Smooth muscle cell (in vitro differentiated cells): ENCODE results near the gene PKIG. TPM values are rescaled to one million over a fixed set of nuclear protein-coding genes. Genes with fewer than 3 reads are reported as not detected.

Experiments
- DNase-seq: peaks from one replicate; lab custom pipeline; 2025; ENCODE audit not compliant: unreplicated experiment; lab: John Stamatoyannopoulos, UW
- H2AFZ ChIP-seq: fragments of 200-600 bp; sonication (generic); 2 replicates; pipeline ENCODE4 v1.6.0; 2016; ENCODE audit warnings: antibody characterized with exemption, low read depth, mild to moderate bottlenecking
- H3F3A ChIP-seq: fragments of 200-600 bp; sonication (generic); 2 replicates; pipeline ENCODE4 v1.6.0; 2017; ENCODE audit warnings: antibody characterized with exemption, low read depth
- H3K27ac ChIP-seq: fragments of 200-600 bp; sonication (generic); 2 replicates; pipeline ENCODE4 v1.5.1; 2016; ENCODE audit warnings: low read depth, mild to moderate bottlenecking
- H3K27me3 ChIP-seq: fragments of 200-600 bp; sonication (generic); 2 replicates; pipeline ENCODE4 v1.6.1; 2016; ENCODE audit warnings: low read depth, mild to moderate bottlenecking
- H3K36me3 ChIP-seq: fragments of 200-600 bp; sonication (generic); 2 replicates; pipeline ENCODE4 v1.5.1; 2016; ENCODE audit warnings: low read depth
- H3K4me1 ChIP-seq: fragments of 200-600 bp; sonication (generic); 2 replicates; pipeline ENCODE4 v1.5.1; 2016; ENCODE audit warnings: low read depth
- H3K4me2 ChIP-seq: fragments of 200-600 bp; sonication (generic); 2 replicates; pipeline ENCODE4 v1.6.0; 2016; ENCODE audit warnings: mild to moderate bottlenecking
- H3K4me3 ChIP-seq: fragments of 200-600 bp; sonication (generic); 2 replicates; pipeline ENCODE4 v1.5.1; 2016; ENCODE audit warnings: mild to moderate bottlenecking
- H3K79me2 ChIP-seq: fragments of 200-600 bp; sonication (generic); 2 replicates; pipeline ENCODE4 v1.6.0; 2016; ENCODE audit warnings: low read depth, mild to moderate bottlenecking
- H3K9ac ChIP-seq: fragments of 200-600 bp; sonication (generic); 2 replicates; pipeline ENCODE4 v1.6.0; 2016; ENCODE audit warnings: low read depth
- H3K9me3 ChIP-seq: fragments of 200-600 bp; sonication (generic); replicated peaks from 2 replicates; pipeline ENCODE4 v1.5.1; 2016; ENCODE audit warnings: low read depth
- H4K20me1 ChIP-seq: fragments of 200-600 bp; sonication (generic); 2 replicates; pipeline ENCODE4 v1.6.0; 2016; ENCODE audit warnings: low read depth
- CTCF ChIP-seq: fragments of 200-600 bp; sonication (generic); IDR thresholded peaks from 2 replicates; pipeline ENCODE4 v1.5.1; 2017; ENCODE audit warnings: borderline replicate concordance, mild to moderate bottlenecking, antibody characterized with exemption; ENCODE audit not compliant: insufficient read depth, poor library complexity, severe bottlenecking
- WGBS: methylation state at CpG from one replicate; pipeline ENCODE4 v1.1.7; 2016; ENCODE audit warnings: low lambda C conversion rate; 5-methylcytosine and 5-hydroxymethylcytosine counted together
- polyA plus RNA-seq: library from polyadenylated mRNA; unstranded; fragments of >200 nt; fragmentation: Nextera tagmentation; extraction: Ambion mirVana; gene quantifications from 2 replicates; pipeline ENCODE4 v1.2.1, GENCODE V29; 2016
- total RNA-seq: library from RNA; depleted of rRNA; stranded (reverse); fragments of >200 nt; gene quantifications from 2 replicates; pipeline ENCODE4 v1.2.3, GENCODE V29; 2014

Gene PKIG
- total and polyA plus RNA-seq, 2 experiments from 2014 or later, result 68.9 to 86.1 TPM

- 81% methylated on average over 6 of the region's 6 CpGs for WGBS
- Histone ChIP-seq H3K4me2 (no peak overlapping the region), H3K27ac (no peak overlapping the region), H3K27me3 (no peaks in the 10 kb centered on the region), H3K9ac (no peak overlapping the region), H3K4me1 (peaks cover 17% of the 10 kb centered on the region), H2AFZ (no peak overlapping the region), H3K9me3 (no peaks in the 10 kb centered on the region), H3K36me3 (no peaks in the 10 kb centered on the region), H3K79me2 (no peaks in the 10 kb centered on the region), H3K4me3 (no peak overlapping the region), H3F3A (no peaks in the 10 kb centered on the region), H4K20me1 (no peaks in the 10 kb centered on the region)
- no peak for TF ChIP-seq CTCF
- DNase-seq, result no peak
These were observed 67.6 kb downstream of the PKIG start for GRCh38 chr20:44649976-44650375.

GRCh38 chr20:44650771-44651433 lies 68.5 kb downstream of the PKIG start:
- peak overlapping the region; percentile 91 for H2AFZ ChIP-seq
- H3K9me3 ChIP-seq, result no peaks in the 10 kb centered on the region
- WGBS, result 62% methylated on average over 23 of the region's 24 CpGs
- peak overlapping the region; percentile 96 for H3K4me3 ChIP-seq
- no peaks in the 10 kb centered on the region for H3F3A ChIP-seq
- H3K27ac ChIP-seq, result no peak overlapping the region
- no peaks in the 10 kb centered on the region for H3K27me3 ChIP-seq
- H4K20me1 ChIP-seq, result no peaks in the 10 kb centered on the region
- H3K9ac ChIP-seq, result peak overlapping the region; percentile 25
- H3K4me1 ChIP-seq, result peaks cover 16% of the 10 kb centered on the region
- DNase-seq, result no peak
- H3K36me3 ChIP-seq, result no peaks in the 10 kb centered on the region
- no peak for TF ChIP-seq CTCF
- peak overlapping the region; percentile 98 for H3K4me2 ChIP-seq
- no peaks in the 10 kb centered on the region for H3K79me2 ChIP-seq

GRCh38 chr20:44651434-44651683 lies 69.0 kb downstream of the PKIG start:
- TF ChIP-seq CTCF, result no peak
- DNase-seq, result no peak
- Histone ChIP-seq H3K4me1 (peaks cover 19% of the 10 kb centered on the region), H3K4me3 (peak overlapping the region; percentile 96), H4K20me1 (no peaks in the 10 kb centered on the region), H2AFZ (peak overlapping the region; percentile 91), H3K4me2 (peak overlapping the region; percentile 98), H3K36me3 (no peaks in the 10 kb centered on the region), H3K9me3 (no peaks in the 10 kb centered on the region), H3F3A (no peaks in the 10 kb centered on the region), H3K27ac (no peak overlapping the region), H3K27me3 (no peaks in the 10 kb centered on the region), H3K79me2 (no peaks in the 10 kb centered on the region), H3K9ac (peak overlapping the region; percentile 25)
- WGBS, result 2% methylated on average over 31 of the region's 33 CpGs
